ENCODE results near the gene LRMDA. TPM values are rescaled to one million over a fixed set of nuclear protein-coding genes. Genes with fewer than 3 reads are reported as not detected.

Gene LRMDA
- total and polyA plus RNA-seq, 2 of the 4 experiments (the other 2 are of a cell fraction): 0.07 TPM; not detected in 1

- Histone ChIP-seq H3K4me3 (ENCODE audit: insufficient read depth, low read depth, low read length) (no peak overlapping the region), H3K9ac (ENCODE audit: low read depth, low read length) (no peak overlapping the region), H3K9me3 (ENCODE audit: control insufficient read depth, insufficient read depth, low read length) (no peaks in the 10 kb centered on the region), H2BK15ac (ENCODE audit: low read depth, low read length) (0 out of 3 replicates have a peak overlapping the region, but pooled peaks have one; percentile 92), H3K4me1 (ENCODE audit: control insufficient read depth, insufficient read depth, low read length) (peaks cover 12% of the 10 kb centered on the region), H4K5ac (ENCODE audit: low read depth, low read length) (no peak overlapping the region), H3K14ac (replicated peaks; ENCODE audit: low read depth, low read length) (no peak overlapping the region), H3K56ac (ENCODE audit: extremely low read depth, insufficient read depth, low read length) (no peak overlapping the region), H3K23ac (ENCODE audit: low read depth, low read length) (no peak overlapping the region), H3K79me1 (ENCODE audit: low read depth in 1 of 2, low read length in 2 of 2) (no peaks in the 10 kb centered on the region), H2AK5ac (ENCODE audit: low read depth, low read length) (no peak overlapping the region; the same call in 1 of the 2 replicates), H3K27ac (ENCODE audit: insufficient read depth, low read length) (no peak overlapping the region), H4K20me1 (ENCODE audit: insufficient read depth, low read length) (no peaks in the 10 kb centered on the region), H3K27me3 (ENCODE audit: control insufficient read depth, insufficient read depth, low read length) (0 out of 2 replicates have a peak, but pooled peaks cover 2% of the 10 kb centered on the region), H3K18ac (ENCODE audit: low read depth, low read length) (no peak overlapping the region; the same call in 1 of the 2 replicates), H2BK20ac (ENCODE audit: low read depth, low read length) (no peak overlapping the region), H3K4ac (ENCODE audit: low read depth, low read length) (peak overlapping the region; percentile 66; the same call in 1 of the 2 replicates), H3K9me1 (ENCODE audit: insufficient read depth, low read length) (no peaks in the 10 kb centered on the region), H2AK9ac (replicated peaks; ENCODE audit: low read depth, low read length, poor library complexity) (no peak overlapping the region), H2BK5ac (ENCODE audit: low read depth, low read length, poor library complexity, severe bottlenecking) (peak overlapping the region; percentile 73), H2AFZ (replicated peaks; ENCODE audit: low read length, poor library complexity) (no peak overlapping the region), H3K36me3 (ENCODE audit: control insufficient read depth, insufficient read depth, low read length) (no peaks in the 10 kb centered on the region), H3K4me2 (ENCODE audit: low read depth, low read length) (no peak overlapping the region), H4K8ac (ENCODE audit: low read depth in 2 of 2, low read length in 2 of 2) (no peak overlapping the region; a peak in 1 of 4 replicates), H4K91ac (ENCODE audit: insufficient read depth, low read depth, low read length) (no peak overlapping the region), H2BK120ac (ENCODE audit: low read depth, low read length) (peak overlapping the region; percentile 66; the same call in 1 of the 2 replicates)
- ATAC-seq (ENCODE audit: low read depth) (peak; percentile 50), DNase-seq (peak; percentile 68)
- dilution Hi-C loops (cut with HindIII; ENCODE audit: low sequenced_read_pairs, unreplicated experiment) (no loop called here), intact Hi-C loops (cut with micrococcal nuclease) (loop anchor here (10.0 kb wide), 1 partner anchor 392 kb away; no protein-coding TSS in a partner anchor), in situ Hi-C loops (cut with MboI; ENCODE audit: low sequenced_read_pairs) (loop anchor here (5.0 to 10.0 kb wide), 2 partner anchors 240 to 902 kb away; partner anchors contain the start of gene ZNF503)
- BruUV-seq (replicated peaks): no TSS peak
- TF ChIP-seq CEBPB (IDR thresholded peaks at IDR 0.05; ENCODE audit: low read depth, low read length): peak; percentile 92
- no peak for TF ChIP-seq POLR2A (IDR thresholded peaks at IDR 0.05; ENCODE audit: low read depth, low read length)
- no peak for TF ChIP-seq SMC3 (IDR thresholded peaks at IDR 0.05; ENCODE audit: low read depth, low read length)
- 0 out of 2 replicates have a peak, but pooled peaks have one; percentile 8 for TF ChIP-seq MAZ (IDR thresholded peaks at IDR 0.05; ENCODE audit: borderline replicate concordance, low read depth, low read length)
- TF ChIP-seq RFX5 (IDR thresholded peaks at IDR 0.05; ENCODE audit: low read depth, low read length): no peak
- TF ChIP-seq MXI1 (IDR thresholded peaks at IDR 0.05; ENCODE audit: borderline replicate concordance, low read depth, low read length): no peak
- no peak for TF ChIP-seq NFE2L2 (IDR thresholded peaks at IDR 0.05; ENCODE audit: low read depth, low read length)
- no peak for TF ChIP-seq CTCF (conservative IDR thresholded peaks at IDR 0.05; ENCODE audit: low read depth, low read length)
- no peak for TF ChIP-seq CHD1 (IDR thresholded peaks at IDR 0.05; ENCODE audit: low read depth, low read length)
- TF ChIP-seq FOS (IDR thresholded peaks at IDR 0.05; ENCODE audit: low read depth, low read length): no peak
- TF ChIP-seq BHLHE40 (IDR thresholded peaks at IDR 0.05; ENCODE audit: low read depth, low read length): no peak
- no peak for TF ChIP-seq RCOR1 (IDR thresholded peaks at IDR 0.05; ENCODE audit: insufficient replicate concordance, low read length)
- TF ChIP-seq, protein P1, sequence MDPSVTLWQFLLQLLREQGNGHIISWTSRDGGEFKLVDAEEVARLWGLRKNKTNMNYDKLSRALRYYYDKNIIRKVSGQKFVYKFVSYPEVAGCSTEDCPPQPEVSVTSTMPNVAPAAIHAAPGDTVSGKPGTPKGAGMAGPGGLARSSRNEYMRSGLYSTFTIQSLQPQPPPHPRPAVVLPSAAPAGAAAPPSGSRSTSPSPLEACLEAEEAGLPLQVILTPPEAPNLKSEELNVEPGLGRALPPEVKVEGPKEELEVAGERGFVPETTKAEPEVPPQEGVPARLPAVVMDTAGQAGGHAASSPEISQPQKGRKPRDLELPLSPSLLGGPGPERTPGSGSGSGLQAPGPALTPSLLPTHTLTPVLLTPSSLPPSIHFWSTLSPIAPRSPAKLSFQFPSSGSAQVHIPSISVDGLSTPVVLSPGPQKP (IDR thresholded peaks at IDR 0.05; ENCODE audit: borderline replicate concordance, low read depth, low read length): no peak
- TF ChIP-seq MAFK (IDR thresholded peaks at IDR 0.05; ENCODE audit: low read depth, low read length): no peak
- no peak for TF ChIP-seq USF2 (IDR thresholded peaks at IDR 0.05; ENCODE audit: low read depth, low read length)
- POLR2A ChIA-PET (ENCODE audit: unreplicated experiment): interaction anchor here (0.6 kb wide), 1 partner anchor 240 kb away, joined by 4 read pairs; no protein-coding TSS in a partner anchor
- CTCF ChIA-PET: no interaction called here
Measured at GRCh38 chr10:76306856-76307255, 875.4 kb downstream of the LRMDA start.

All from IMR-90 (cell line).